Heart left ventricle (tissue), 16 donors: ENCODE data around the gene KRTAP27-1. TPM values are rescaled to one million over a fixed set of nuclear protein-coding genes. Genes with fewer than 3 reads are reported as not detected.

Experiments
- ATAC-seq, 4 donors: fragments of 200-7000 bp; cut with Tn5 transposase; one replicate each; pipeline ENCODE4 v1.9.1; 2020 to 2022; ENCODE audit warnings: moderate library complexity in 4 of 4, mild to moderate bottlenecking in 3 of 4, moderate number of reproducible peaks in 1 of 4
- DNase-seq, 5 donors: peaks; one replicate each; pipeline ENCODE4 v3.0.0-alpha.2; 2020
- H3K27ac ChIP-seq, 12 donors: fragments of 200-600 bp; sonication (generic) in 4 of 12; one replicate each; pipeline versions ENCODE4 v1.5.0 to v1.8.0; 2016 to 2022; ENCODE audit warnings: mild to moderate bottlenecking in 2 of 12
- H3K27me3 ChIP-seq, 9 donors: fragments of 200-600 bp; sonication (generic) in 2 of 9; one replicate each; pipeline versions ENCODE4 v1.5.1 to v1.8.0; 2016 to 2022; ENCODE audit warnings: mild to moderate bottlenecking in 3 of 9
- H3K36me3 ChIP-seq, 9 donors: fragments of 200-600 bp; sonication (generic) in 2 of 9; one replicate each; pipeline versions ENCODE4 v1.5.0 to v1.8.0; 2018 to 2022; ENCODE audit warnings: mild to moderate bottlenecking in 2 of 9
- H3K4me1 ChIP-seq, 12 donors: fragments of 200-600 bp; sonication (generic) in 4 of 12; one replicate each; pipeline versions ENCODE4 v1.5.0 to v1.8.0; 2016 to 2022; ENCODE audit warnings: mild to moderate bottlenecking in 3 of 12
- H3K4me3 ChIP-seq, 12 donors: fragments of 200-600 bp; sonication (generic) in 4 of 12; one replicate each; pipeline versions ENCODE4 v1.5.0 to v1.8.0; 2017 to 2022; ENCODE audit warnings: mild to moderate bottlenecking in 9 of 12, moderate library complexity in 4 of 12
- H3K9me3 ChIP-seq, 12 donors: fragments of 200-600 bp; sonication (generic) in 4 of 12; one replicate each; pipeline versions ENCODE4 v1.5.0 to v1.8.0; 2016 to 2022; ENCODE audit warnings: mild to moderate bottlenecking in 1 of 12
- POLR2A ChIP-seq, 2 donors: fragments of 450-650 bp; IDR thresholded peaks; one replicate each; pipeline ENCODE4 v1.6.1; 2017; ENCODE audit warnings: antibody characterized with exemption in 2 of 2, mild to moderate bottlenecking in 2 of 2, moderate library complexity in 2 of 2
- WGBS, 4 donors: extraction: QIAGEN DNeasy Blood & Tissue Kit in 2 of 4; methylation state at CpG; one replicate each; pipeline versions ENCODE4 v1.1.5 to v1.1.7; 2013 to 2018; 5-methylcytosine and 5-hydroxymethylcytosine counted together
- intact Hi-C, 10 donors: fragments of 100-400 bp; cut with DNase I; formaldehyde crosslinking; loops; one replicate each; pipeline versions ENCODE4 v1.11.1 to v1.14.2; 2022
- microRNA-seq, 4 donors: library from miRNA; unstranded; fragments of <30 nt; microRNA quantifications; one replicate each; pipeline versions ENCODE4 to v1.2.0, GENCODE V29; 2017 to 2020
- polyA plus RNA-seq, 2 donors: library from polyadenylated mRNA; stranded (reverse); fragments of 200-250 nt; gene quantifications; one replicate each; pipeline ENCODE4 v1.2.3, GENCODE V29; 2013
- total RNA-seq, 9 donors: library from RNA; depleted of rRNA in 2 of 9; stranded (reverse); fragments of >200 nt in 2 of 9; fragmentation: NEBNext Ultra II Directional in 3 of 9; extraction: Animal tissue kit (Norgen Biotek cat#: 25700) in 3 of 9; gene quantifications; one replicate each; pipeline versions ENCODE4 v1.1.0 to v1.2.4, GENCODE V29; 2016 to 2023
- TF ChIP-seq, protein P1 (sequence below), 12 donors: fragments of 200-600 bp; sonication (generic) in 4 of 12; IDR thresholded peaks; one replicate each; pipeline versions ENCODE4 v1.5.0 to v1.8.0; 2018 to 2022; ENCODE audit warnings: antibody characterized with exemption in 12 of 12, mild to moderate bottlenecking in 5 of 12
- donor health status: ischemic (EF 13 %, LVEDD 7.1; RV severe dilation, severe dysfunction).
- donor health status: healthy with polysubstance abuse.
- donor health status: DM: no; HTN: yes; CAD: no.
- donor health status: DM: no; HTN: no; CAD: no.
- donor health status: ischemic (EF 25% LVEDD 6.9; RV normal size, moderate dysfunction).
- donor health status: ischemic (EF 25% LVEDD 5.7; RV mildly dilated, moderate dysfunction).
- donor health status: healthy.
- donor health status: DM: yes; HTN: yes; CAD: no.
- donor health status: ischemic (EF 35%, LVEDD 5.7; RV mildly dilated, moderate dysfunction).
- donor health status: nonischemic (EF 11% LVEDD 7.7; RV severe dilation, severe dysfunction).
- donor health status: DM: yes; HTN: yes; CAD: no.
- donor health status: PGD.
- donor health status: ischemic (EF 29% LVEDD 5.4; RV normal size, mild dysfunction).
- donor health status: nonischemic (EF 23%, LVEDD 6.1; RV moderate dilation, normal function).

KRTAP27-1 gene
- total and polyA plus RNA-seq, 11 donors = not detected

GRCh38 chr21:30305136-30305535 lies 32.4 kb downstream of the KRTAP27-1 start:
- TF ChIP-seq, protein P1, sequence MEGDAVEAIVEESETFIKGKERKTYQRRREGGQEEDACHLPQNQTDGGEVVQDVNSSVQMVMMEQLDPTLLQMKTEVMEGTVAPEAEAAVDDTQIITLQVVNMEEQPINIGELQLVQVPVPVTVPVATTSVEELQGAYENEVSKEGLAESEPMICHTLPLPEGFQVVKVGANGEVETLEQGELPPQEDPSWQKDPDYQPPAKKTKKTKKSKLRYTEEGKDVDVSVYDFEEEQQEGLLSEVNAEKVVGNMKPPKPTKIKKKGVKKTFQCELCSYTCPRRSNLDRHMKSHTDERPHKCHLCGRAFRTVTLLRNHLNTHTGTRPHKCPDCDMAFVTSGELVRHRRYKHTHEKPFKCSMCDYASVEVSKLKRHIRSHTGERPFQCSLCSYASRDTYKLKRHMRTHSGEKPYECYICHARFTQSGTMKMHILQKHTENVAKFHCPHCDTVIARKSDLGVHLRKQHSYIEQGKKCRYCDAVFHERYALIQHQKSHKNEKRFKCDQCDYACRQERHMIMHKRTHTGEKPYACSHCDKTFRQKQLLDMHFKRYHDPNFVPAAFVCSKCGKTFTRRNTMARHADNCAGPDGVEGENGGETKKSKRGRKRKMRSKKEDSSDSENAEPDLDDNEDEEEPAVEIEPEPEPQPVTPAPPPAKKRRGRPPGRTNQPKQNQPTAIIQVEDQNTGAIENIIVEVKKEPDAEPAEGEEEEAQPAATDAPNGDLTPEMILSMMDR (IDR thresholded peaks at IDR 0.05) = no peak
- no peak for TF ChIP-seq POLR2A (IDR thresholded peaks at IDR 0.05)
- no peak for ATAC-seq
- Histone ChIP-seq H3K27ac (no peak overlapping the region), H3K4me3 (no peak overlapping the region), H3K9me3 (peaks cover 0 to 22% (median 2%) of the 10 kb centered on the region in 12 donors), H3K27me3 (no peaks in the 10 kb centered on the region), H3K36me3 (no peaks in the 10 kb centered on the region), H3K4me1 (no peaks in the 10 kb centered on the region)
- intact Hi-C loops = no loop called here
- no peak for DNase-seq
- WGBS, 4 donors = 47 to 67% (median 54%) methylated on average over 1 of the region's 1 CpG

DNA sequence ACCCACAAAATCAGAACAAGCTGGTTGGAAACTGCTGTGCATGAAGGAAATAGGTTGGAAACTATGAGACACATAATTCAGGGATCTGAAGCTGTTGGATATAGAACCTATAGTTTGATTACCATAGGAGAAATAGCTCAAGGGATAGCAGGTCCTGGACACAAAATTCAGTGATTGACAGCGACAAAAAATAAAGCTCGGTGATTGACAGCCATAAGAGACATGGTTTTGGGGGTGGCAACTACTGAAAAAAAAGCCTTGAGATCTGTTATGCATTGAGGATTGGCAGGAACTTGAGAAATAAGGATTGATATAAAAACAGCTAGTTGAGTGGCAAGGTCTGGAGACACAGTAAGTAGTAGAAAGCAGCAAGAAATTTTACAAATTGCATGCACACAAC lies 48.3 kb downstream of the KRTAP27-1 start, which contains the start of gene KRTAP25-1:
TSS of gene KRTAP25-1 (minus strand) at position 300 of the 400 bp plus-strand sequence. CDS start at position 276, 24 bp downstream.
- 84 to 89% (median 85%) methylated on average over 2 of the region's 2 CpGs for WGBS, 4 donors
- intact Hi-C loops = no loop called here
- Histone ChIP-seq H3K9me3 (peaks cover 0 to 3% (median 0%) of the 10 kb centered on the region in 12 donors), H3K27me3 (no peaks in the 10 kb centered on the region), H3K27ac (no peak within 1 kb of the TSS), H3K4me1 (no peaks in the 10 kb centered on the region), H3K36me3 (no peaks in the 10 kb centered on the region), H3K4me3 (no peak within 1 kb of the TSS)
- TF ChIP-seq, protein P1 (IDR thresholded peaks at IDR 0.05) = no peak
- no peak for TF ChIP-seq POLR2A (IDR thresholded peaks at IDR 0.05)
- ATAC-seq (no peak), DNase-seq (no peak)

Small RNAs within 50 kb of the gene (microRNA-seq; reads per million reads assigned to microRNA genes)
- 0 reads per million in 4 donors for gene MIR4327

Other genes with a start within 250 kb of the KRTAP27-1 start
- not detected for gene CLDN17, start 170.9 kb downstream of the KRTAP27-1 start, total RNA-seq
- gene CLDN17, start 170.9 kb downstream of the KRTAP27-1 start, polyA plus RNA-seq = not detected
- gene CLDN8, start 121.6 kb downstream of the KRTAP27-1 start, total RNA-seq = not detected
- not detected for gene CLDN8, start 121.6 kb downstream of the KRTAP27-1 start, polyA plus RNA-seq
- not detected for gene KRTAP24-1, start 54.7 kb downstream of the KRTAP27-1 start, total RNA-seq
- not detected for gene KRTAP24-1, start 54.7 kb downstream of the KRTAP27-1 start, polyA plus RNA-seq
- gene KRTAP25-1, start 48.2 kb downstream of the KRTAP27-1 start, total RNA-seq = not detected
- gene KRTAP25-1, start 48.2 kb downstream of the KRTAP27-1 start, polyA plus RNA-seq = not detected
- not detected for gene KRTAP26-1, start 17.4 kb downstream of the KRTAP27-1 start, total RNA-seq
- not detected for gene KRTAP26-1, start 17.4 kb downstream of the KRTAP27-1 start, polyA plus RNA-seq
- gene KRTAP23-1, start 10.9 kb upstream of the KRTAP27-1 start, total RNA-seq = not detected
- gene KRTAP23-1, start 10.9 kb upstream of the KRTAP27-1 start, polyA plus RNA-seq = not detected
- gene KRTAP13-2, start 34.6 kb upstream of the KRTAP27-1 start, total RNA-seq = not detected
- not detected for gene KRTAP13-2, start 34.6 kb upstream of the KRTAP27-1 start, polyA plus RNA-seq
- not detected for gene KRTAP13-1, start 58.3 kb upstream of the KRTAP27-1 start, total RNA-seq
- not detected for gene KRTAP13-1, start 58.3 kb upstream of the KRTAP27-1 start, polyA plus RNA-seq
- not detected for gene KRTAP13-3, start 88.2 kb upstream of the KRTAP27-1 start, total RNA-seq
- gene KRTAP13-3, start 88.2 kb upstream of the KRTAP27-1 start, polyA plus RNA-seq = not detected
- gene KRTAP13-4, start 92.5 kb upstream of the KRTAP27-1 start, total RNA-seq = not detected
- not detected for gene KRTAP13-4, start 92.5 kb upstream of the KRTAP27-1 start, polyA plus RNA-seq
- not detected for gene KRTAP15-1, start 102.6 kb upstream of the KRTAP27-1 start, total RNA-seq
- not detected for gene KRTAP15-1, start 102.6 kb upstream of the KRTAP27-1 start, polyA plus RNA-seq
- not detected for gene KRTAP19-1, start 142.7 kb upstream of the KRTAP27-1 start, total RNA-seq
- not detected for gene KRTAP19-1, start 142.7 kb upstream of the KRTAP27-1 start, polyA plus RNA-seq
- gene KRTAP19-2, start 149.7 kb upstream of the KRTAP27-1 start, total RNA-seq = not detected
- not detected for gene KRTAP19-2, start 149.7 kb upstream of the KRTAP27-1 start, polyA plus RNA-seq
- gene KRTAP19-3, start 154.3 kb upstream of the KRTAP27-1 start, total RNA-seq = not detected
- gene KRTAP19-3, start 154.3 kb upstream of the KRTAP27-1 start, polyA plus RNA-seq = not detected
- gene KRTAP19-4, start 159.5 kb upstream of the KRTAP27-1 start, total RNA-seq = not detected
- gene KRTAP19-4, start 159.5 kb upstream of the KRTAP27-1 start, polyA plus RNA-seq = not detected
- not detected for gene KRTAP19-5, start 164.4 kb upstream of the KRTAP27-1 start, total RNA-seq
- gene KRTAP19-5, start 164.4 kb upstream of the KRTAP27-1 start, polyA plus RNA-seq = not detected
- not detected for gene KRTAP19-6, start 204.2 kb upstream of the KRTAP27-1 start, total RNA-seq
- gene KRTAP19-6, start 204.2 kb upstream of the KRTAP27-1 start, polyA plus RNA-seq = not detected
- gene KRTAP19-7, start 223.6 kb upstream of the KRTAP27-1 start, total RNA-seq = not detected
- not detected for gene KRTAP19-7, start 223.6 kb upstream of the KRTAP27-1 start, polyA plus RNA-seq